Stimulated activated CD4-positive, alpha-beta T cell treated with anti-CD3 and anti-CD28 coated beads, TNF-alpha, amount 100 ng/mL, for 48 hours (primary cell): ENCODE results near the gene EPAS1.

Experiments
- DNase-seq, 3 donors: peaks; one replicate each; pipeline ENCODE4 v3.0.0-alpha.2; 2020; ENCODE audit warnings: low read depth in 3 of 3

Gene EPAS1

DNA sequence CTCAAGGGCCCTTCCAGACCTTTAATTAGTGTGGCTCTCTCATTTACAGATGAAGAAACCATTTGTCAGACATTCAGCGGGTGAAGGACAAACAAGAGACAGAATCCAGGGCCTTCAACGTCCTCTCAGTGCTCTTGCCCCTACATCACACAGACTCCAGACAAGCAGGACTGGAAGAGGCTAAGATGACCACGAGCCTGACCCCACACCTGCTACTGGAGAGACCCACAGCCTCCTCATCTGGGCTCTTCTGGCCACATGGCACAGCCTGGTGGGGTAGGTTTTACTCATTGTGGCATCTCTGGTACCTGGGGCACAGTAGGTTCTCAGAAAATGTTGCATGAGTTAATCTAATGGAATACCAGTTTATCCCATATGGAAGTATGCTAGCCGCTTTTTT is 112.5 kb downstream of the EPAS1 start:
- no peak for DNase-seq

DNA sequence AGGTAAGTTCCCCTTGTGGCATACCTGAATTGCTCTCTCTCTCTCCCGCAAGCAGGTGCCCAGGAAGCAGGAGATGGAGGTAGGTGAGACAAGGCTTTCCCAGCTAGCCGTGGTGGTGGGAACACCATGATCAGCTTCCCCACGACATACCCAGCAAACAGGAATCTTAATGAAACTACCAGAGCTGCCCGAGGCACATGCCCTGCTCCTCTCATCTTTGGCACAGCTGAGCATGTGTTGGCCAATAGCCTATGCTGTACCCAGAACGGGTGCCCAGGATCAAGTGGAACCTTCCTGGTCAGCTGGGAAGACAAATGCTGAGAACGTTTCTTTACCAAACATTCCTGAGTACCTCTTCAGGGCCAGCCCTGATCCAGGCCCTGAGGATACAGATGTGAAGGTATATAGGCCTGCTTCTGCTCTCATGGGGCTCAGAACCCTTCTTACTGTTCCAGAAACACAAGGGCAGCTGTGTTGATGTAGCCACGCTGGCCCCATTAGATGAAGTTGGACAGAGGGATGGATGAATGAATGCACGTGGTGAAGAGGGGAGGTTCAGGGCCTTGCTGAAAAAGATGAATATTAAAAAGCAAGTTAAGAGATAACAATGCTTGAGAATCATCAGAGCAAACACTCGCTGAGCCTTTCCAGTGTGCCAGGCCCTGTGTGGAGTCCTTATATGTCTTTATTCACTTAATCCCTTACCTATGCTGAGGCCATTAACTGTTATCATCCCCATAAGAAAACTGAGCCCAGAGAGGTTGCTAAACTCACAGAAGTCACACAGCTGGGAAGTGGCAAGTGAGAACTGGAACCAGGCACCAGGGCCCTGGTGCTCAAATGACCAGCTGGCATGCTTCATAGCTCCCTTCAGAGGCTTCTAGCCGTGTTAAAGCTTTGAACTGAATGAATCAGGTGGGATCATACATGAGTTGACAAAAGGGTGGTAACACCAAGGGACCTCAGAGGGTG is 113.4 kb downstream of the EPAS1 start:
- no peak for DNase-seq

DNA sequence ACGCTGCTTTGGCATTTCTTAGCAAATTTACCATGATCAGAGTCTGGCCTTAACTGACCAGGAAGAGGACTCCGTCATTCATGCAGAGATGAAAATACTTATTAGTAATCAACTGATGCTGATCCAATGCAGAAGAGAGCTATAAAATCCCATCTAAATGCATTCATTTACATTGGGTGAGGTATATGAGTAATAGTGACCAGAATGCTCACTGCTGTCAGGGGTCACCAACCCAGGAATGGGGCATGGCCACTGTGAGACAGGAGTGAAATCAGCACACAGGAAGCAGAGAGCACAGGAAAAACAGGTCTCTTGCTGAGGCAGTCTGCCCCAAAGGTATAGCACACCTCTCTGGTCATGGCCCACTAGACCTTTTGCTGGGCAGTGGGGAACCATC is 114.0 kb downstream of the EPAS1 start:
- DNase-seq, result no peak

DNA sequence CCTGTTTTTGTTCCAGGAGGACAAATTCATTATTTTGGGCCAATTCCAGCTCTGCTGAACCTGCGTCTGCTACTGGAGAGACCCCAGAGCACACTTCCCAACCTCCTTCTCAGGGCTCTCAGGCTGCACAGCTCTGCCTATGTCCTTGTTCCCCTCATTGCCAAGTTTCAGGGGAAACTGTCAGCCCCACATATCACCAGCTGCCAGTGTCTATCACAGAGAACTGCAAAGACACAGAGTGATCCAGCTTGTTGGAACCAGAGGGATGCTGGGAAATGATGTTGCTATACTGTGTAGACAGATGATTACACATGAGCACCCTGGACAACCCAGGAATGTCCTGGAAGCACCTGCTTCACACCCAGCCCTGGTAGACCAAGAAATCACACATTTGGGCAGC is 114.8 kb downstream of the EPAS1 start:
- no peak for DNase-seq

DNA sequence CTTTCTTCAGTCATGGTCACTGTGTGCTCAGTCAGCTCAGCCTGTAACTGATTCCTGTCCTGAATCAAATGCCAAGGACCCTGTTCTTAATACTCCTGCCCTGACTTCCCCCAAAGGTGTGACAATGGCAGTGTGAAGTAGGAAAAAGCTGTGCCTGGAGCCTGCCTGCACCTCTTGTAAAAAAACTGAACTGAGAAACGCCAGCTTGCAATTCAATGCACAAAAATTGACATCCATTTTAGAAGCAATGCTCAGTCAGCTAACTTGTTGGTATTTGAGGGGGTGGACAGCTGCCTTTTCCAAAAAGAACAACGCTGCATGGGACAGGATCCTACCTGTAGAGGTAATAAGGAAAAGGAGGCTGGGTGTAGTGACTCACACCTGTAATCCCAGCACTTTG is 115.9 kb downstream of the EPAS1 start:
- DNase-seq, result no peak

DNA sequence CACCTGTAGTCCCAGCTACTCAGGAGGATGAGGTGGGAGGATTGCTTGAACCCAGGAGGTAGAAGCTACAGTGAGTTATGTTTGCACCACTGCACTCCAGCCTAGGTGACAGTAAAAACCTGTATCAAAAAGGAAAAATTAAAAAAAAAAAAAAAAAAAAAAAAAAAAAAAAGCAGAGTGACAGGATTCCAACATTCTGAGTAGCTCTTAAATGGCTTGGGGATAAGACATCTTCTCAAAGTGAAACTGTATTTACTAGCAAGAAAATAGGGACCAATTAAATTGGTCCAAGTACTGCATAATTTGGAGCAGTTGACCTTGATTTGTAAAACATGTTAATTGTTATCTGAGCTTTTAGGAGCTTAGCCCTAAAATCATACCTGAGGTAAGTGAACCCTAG is 116.4 kb downstream of the EPAS1 start:
- DNase-seq, result no peak

DNA sequence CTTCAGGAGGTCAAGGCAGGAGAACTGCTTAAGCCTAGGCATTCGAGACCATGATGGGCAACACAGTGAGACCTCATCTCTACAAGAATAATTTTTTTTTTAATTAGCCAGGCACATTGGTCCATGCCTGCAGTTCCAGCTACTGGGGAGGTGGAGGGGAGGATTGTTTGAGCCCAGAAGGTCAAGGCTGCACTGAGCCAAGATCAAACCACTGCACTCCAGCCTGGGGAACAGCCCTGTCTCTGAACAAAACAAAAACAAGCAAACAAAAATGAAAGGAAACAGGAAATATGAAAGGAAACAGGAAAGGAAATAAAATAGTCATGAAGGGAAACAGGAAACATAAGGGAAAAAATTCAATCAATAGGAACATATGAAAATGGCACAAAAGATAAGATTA is 117.5 kb downstream of the EPAS1 start:
- DNase-seq, result no peak

DNA sequence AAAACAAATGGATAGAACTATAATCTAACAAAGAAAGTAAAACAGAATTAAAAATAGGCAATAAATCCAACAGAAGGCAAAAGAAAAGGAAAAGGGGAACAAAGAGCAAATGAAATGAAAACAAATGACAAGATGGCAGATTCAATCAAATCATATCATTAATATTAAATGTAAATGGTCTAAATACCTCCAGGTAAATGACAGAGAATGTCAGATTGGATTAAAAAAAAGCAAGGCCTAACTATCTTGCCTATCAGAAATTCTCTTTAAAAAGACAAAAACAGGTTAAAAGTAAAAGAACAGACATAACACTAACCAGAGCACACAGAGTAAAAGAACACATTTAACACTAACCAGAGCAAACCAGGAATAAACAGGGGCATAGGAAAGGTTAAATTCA is 119.1 kb downstream of the EPAS1 start:
- DNase-seq, result no peak

DNA sequence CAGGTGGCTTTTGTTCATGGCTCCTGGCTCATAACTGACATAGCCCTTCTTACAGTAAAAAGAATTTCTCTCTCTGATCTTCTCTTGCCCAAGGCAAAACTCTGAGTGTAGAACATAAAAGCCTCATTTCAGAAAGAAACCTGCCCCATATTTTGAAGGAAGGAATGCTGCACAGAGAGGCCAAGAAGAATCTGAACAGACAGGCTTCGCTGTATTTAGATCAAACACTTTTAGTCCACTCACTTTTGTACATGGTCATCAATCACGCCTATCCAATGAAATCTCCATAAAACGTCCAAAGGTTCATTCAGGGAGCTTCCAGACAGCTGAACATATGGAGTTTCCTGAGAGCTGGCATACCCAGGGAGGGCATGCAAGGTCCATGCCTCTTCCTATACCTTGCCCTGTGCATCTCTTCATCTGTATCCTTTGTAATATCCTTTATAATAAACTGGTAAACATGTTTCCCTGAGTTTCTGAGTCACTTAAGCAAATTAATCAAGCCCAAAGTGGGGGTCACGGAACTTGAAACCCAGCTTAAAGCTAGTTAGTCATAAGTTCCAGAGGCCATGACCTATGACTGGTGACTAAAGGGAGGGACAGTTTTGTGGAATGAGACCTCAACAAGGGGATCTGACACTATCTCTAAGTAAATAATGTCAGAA is 119.7 kb downstream of the EPAS1 start:
- DNase-seq, result no peak

DNA sequence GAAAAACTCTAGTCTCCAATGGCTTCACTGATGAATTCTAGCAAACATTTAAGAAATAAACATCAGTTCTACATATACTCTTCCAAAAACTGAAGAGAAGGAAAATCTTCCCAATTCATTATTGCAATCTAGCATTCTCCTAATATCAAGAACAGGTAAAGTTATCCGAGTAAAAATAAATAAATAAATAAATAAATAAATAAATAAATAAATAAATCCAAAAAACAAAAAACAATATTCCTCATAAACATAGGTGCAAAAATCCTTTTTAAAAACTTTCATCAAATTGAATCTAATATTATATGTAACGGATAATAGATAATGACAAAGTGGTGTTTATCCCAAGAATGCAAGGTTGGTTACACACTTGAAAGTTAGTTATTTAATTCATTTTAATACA is 123.7 kb downstream of the EPAS1 start:
- no peak for DNase-seq

DNA sequence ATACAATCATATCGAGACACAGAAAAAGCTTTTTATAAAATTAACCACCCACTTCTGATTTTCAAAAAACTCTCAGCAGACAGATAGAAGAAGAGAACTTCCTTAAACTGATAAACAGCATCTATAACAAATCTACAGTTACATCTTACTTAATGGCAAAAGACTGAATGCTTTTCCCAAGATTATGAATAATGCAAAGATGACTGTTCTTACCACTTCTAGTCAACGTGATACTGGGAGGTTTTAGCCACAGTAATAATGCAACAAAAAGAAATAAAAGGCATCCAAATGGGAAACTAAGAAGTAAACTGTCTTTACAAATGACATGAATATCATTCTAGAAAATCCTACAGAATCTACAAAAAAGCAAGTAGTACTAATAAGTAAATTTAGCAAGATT is 124.2 kb downstream of the EPAS1 start:
- no peak for DNase-seq

DNA sequence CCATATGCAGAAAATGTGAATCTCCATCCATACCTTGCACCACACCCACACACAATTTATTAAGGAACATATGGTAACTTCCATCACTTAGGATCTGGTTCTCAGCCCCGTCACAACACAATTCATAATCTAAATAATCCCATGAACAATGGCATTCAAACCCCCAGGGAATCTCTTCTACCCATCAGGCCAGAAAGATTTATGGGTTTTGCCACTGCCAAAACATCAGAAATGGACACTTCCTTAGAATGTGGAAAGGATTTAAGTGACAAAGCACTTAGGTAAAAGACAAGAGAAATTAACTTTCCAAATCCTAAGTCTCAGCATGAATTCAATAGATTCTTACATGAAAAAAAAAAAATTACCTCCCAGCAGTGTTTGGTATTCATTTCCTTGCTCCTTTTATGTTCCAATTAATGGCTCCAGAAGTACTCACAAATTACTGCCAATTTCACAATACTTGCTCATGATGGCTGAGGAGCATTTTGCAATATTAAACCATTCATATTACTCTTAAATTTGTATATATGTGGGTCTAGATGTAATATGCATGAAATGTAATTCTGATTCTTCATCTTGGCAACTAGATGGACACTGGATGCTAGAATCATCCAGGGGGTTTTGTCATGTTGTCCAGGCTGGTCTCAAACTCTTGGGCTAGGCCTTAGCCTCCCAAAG is 125.6 kb downstream of the EPAS1 start:
- DNase-seq, result no peak

DNA sequence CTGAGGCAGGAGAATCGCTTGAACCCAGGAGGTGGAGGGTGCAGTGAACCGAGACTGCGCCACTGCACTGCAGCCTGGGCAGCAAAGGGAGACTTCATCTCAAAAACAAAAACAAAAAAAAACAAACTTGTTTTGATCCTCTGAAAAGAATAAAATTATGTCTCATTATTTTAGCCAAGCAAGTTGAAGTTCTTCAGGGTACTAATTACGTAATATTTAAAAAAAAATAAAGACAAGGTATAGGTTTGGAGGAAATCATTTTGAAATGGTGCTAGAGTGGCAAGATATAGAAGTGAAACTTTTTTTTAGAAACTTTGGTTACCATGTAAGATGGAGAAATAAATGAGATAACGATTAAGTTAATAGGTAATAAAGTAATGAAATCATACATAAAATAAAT is 127.7 kb downstream of the EPAS1 start:
- DNase-seq, result no peak

DNA sequence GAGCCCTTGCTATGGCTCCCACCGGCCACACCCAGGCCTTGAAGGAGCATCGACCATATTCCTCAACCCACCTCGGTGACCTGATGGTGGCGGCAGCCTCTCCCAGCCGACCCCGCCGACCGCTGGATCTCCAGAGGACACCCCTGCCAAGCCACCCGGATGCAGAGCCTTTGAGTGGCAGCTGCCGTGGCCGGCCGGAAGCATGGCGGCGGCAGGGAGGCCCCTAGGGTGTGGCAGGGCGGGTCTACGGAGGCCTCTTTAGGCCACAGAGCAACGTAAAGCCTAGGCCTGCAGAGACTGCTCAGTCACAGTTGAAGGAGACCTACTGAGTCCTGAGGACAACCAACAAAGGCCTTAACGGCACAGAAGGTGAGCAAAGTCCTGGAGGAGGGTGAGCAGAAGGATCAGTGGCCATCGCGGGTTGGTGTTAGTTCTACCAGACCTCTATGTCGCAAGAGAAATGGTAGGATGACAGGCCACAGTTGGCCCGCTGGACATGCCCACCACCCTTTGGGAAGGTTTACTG is 131.8 kb downstream of the EPAS1 start:
- DNase-seq, result no peak

DNA sequence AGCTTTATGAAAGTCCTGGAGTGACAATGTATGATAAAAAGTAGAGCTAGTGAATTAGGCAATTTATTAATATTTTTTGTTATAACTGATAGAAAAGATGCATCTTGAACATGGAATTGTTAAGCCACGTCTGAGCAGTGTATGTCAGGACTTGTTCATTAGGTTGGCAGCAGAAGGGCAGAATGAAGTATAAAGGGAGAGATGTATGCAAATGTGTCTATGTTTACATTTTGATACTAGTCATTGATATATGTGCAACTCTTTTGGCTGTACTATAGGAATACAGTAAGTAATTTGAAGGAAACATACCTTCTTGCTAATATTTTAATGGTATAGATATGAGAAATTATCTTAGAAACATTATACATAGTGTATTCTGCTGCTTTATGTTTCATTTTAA is 133.2 kb downstream of the EPAS1 start:
- no peak for DNase-seq

DNA sequence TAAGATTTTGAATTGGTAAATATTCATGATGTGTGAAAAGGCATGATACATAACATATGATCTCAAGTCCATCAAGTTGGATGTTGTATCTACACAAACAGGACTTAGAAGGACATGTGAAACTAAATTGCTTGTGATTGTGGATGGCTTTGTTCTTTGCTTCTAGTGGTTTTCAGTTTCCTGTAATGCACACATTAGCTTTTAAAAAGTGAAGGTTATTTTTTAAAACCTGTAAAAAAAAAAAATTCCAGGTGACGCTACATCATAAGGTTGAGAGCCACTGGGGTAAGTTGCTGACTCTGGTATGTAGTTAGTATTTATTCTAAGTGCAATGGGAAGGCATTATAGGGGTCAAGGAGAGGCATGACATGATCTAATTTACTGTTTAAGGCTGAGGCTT is 133.8 kb downstream of the EPAS1 start:
- DNase-seq, result no peak

DNA sequence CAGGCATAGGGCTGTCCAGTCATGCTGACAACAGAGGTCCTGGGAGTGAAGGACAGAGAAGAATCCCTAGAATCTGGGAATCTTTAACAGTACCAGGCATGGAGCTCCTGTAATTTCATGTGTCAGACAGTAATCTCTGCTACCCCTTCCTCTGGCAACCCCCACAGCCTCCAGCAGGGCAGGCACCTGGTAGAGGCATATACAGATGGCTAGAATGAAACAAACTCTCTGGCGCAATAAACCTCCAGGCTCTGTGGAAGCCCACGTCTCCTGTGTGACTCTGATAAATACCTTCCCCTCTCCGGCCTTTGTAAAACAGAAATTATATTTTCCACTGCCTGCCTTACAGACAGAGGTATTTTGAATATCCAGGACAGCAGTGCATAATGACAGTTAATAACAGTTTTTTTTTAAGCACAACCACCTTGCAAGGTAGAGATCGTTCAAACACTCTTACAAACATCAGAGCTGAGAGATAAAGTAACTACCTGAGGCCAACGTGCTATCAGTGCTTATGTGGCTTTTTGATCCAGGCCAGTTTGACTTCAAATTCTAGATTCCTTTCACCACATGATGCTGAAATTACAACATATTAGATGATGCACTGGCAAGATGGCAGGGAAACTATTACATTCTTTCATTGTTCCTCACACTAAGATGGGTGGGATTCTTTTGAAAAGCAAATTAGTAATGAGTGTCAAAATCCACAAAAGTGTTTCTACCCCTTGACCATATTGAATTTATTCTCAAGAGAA is 134.5 kb downstream of the EPAS1 start:
- no peak for DNase-seq

DNA sequence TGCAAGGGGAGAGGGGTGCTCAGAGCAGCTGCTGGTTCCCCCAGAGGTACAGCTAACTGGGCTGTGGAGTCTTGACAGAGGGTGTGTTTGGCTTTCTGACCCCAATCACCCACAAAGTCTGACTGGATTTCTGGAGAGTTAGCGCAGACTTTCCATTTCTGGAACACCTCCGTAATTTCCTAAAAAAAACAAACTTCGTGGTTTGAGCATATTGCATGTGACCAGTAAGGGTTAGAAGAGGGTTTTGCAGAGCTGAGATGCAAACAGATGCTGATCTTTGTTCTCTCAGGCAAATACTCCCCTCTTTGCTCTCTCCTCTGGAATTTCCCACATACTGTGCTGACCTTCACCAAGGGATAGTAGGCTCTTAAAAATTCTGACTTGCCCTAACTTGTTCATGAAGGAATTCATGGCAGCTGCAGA is 137.7 kb downstream of the EPAS1 start:
- DNase-seq, result no peak

DNA sequence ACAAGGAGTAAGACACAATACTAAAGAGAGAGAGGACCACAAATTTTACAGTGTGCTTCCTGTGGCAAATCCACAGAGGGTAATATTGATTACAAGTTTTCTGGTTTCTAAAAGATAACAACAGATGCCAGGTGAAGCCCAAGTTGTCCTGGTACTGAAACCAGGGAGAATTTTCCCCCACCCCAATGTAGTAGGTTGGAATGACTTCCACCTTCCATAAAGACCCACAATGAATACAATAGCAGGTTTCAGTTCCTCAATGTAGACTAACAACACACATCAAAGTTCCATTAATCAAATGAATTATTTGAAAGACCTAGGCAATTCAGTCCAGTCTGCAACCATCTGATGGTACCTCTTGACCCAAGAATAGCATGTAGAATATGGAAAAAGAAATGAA is 138.1 kb downstream of the EPAS1 start:
- no peak for DNase-seq

DNA sequence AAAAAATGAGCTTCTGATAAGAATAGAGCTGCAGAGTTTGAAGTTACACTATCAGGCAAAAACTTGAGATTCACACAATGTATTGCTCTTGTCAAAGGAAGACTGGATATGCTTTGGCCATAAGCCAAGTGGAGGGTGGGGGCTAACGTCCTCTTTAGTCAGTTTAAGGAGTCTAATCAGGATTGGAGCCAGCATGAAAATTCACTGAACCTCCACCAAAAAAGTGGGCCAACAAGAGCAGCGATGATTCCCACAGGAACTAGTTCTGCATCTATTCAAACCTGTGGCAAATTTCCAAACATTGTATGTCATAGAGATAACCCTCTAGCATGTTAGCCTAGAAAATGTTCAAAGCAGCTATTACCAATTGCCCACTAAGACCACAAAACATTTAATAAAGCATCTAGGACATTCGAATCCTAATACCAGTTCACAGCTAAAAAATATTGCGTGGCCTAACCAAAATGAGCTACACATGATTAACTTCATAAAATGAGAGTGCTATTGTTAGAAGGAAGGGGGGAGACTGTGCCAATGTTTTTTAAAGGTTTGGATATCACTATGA is 138.7 kb downstream of the EPAS1 start:
- DNase-seq, result no peak
